ENCODE data around the gene ZNF862. TPM values are rescaled to one million over a fixed set of nuclear protein-coding genes. Genes with fewer than 3 reads are reported as not detected.

ZNF862 gene
- total and polyA plus RNA-seq, 2 of the 13 experiments (the other 11 are each of a cell fraction or from before 2014, with no cell fraction given) = 0.89 to 2.0 TPM

DNA sequence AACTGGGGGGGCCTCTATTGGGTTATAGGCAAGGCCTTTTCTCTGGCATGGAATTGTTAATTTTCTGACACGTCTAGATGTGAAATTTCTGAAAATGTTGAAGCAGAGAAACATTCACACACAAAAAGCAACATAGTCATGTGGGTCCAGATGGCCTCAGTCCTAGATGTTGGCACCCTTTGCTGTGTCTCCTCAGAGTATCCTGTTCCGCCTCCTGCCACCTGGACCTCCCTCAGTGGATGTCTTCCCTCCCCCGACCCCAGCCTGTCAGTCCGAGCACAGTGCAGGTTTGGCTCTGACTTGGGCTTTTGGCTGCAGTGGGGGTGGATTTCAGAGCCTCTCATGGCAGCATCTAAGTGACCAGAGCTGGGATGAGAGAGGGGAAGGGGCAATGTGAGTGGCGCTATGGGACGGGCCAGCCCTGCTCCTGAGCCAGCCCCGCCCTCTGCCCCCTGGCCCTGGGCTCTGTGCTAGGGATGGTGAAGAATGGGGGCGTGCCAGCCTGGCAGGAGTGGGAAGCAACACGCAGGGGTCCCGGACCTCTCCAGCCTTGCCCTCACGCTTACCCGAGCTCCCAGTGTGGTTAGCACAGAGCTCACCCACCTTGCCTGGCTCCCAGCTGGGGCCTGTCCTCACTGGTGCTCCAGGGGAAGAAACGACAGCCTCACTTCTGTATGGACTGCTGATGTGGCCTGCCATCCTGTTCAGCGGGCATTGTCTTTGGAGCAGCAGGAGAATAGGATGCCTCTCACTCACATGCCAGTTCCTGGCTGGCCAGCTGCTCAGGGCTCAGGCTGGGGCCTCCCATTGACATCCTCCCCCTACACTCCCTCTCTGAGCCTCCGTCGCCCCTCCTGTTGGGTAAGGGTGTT lies 41.8 kb downstream of the ZNF862 start (continued):
- TF ChIP-seq, protein P1, sequence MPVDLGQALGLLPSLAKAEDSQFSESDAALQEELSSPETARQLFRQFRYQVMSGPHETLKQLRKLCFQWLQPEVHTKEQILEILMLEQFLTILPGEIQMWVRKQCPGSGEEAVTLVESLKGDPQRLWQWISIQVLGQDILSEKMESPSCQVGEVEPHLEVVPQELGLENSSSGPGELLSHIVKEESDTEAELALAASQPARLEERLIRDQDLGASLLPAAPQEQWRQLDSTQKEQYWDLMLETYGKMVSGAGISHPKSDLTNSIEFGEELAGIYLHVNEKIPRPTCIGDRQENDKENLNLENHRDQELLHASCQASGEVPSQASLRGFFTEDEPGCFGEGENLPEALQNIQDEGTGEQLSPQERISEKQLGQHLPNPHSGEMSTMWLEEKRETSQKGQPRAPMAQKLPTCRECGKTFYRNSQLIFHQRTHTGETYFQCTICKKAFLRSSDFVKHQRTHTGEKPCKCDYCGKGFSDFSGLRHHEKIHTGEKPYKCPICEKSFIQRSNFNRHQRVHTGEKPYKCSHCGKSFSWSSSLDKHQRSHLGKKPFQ (CRISPR knock-in tag; IDR thresholded peaks at IDR 0.05; ENCODE audit: insufficient replicate concordance) = no peak
- TF ChIP-seq AGO2 (optimal IDR thresholded peaks at IDR 0.05; ENCODE audit: low read depth, low read length) (peak; percentile 65), ZNF562 (CRISPR knock-in tag; IDR thresholded peaks at IDR 0.05; ENCODE audit: borderline replicate concordance) (no peak), ZSCAN25 (CRISPR knock-in tag; IDR thresholded peaks at IDR 0.05) (no peak), ZNF24 (IDR thresholded peaks at IDR 0.05) (no peak), KLF13 (CRISPR knock-in tag; IDR thresholded peaks at IDR 0.05) (no peak)

DNA sequence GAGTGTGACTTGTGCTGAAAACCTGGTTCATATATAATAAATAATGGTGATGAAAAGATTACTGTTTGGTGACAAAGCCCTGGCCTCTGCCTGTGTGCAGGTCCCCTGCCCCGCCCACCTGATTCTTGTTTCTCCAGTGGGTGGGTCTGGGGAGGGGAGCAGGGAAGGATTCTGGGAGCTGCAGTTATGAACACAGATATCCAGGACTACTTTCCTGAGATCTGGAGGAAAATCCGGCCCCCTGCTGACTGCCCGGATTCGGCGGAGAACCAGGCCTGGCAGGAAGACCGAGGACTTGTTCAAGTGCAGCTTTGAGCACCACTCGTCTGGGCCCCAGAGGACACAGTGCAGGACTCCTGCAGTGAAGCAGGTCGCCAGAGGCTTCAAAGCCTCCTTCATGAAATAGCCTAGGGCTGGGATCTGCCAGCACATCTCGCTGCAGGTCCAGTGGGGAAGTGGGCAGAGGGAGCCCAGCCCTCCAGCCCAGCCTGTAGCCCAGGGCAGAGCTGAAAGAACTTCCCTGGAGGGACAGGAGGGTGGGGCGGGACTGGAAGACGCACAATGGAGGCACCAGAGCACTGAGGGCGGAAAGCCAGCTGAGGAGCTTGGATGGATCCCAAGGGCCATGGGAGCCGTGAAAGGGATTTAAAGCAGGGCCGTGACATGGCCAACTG lies 42.6 kb downstream of the ZNF862 start:
- no TSS peak for BruUV-seq (replicated peaks)
- no peak overlapping the region for H2AFZ ChIP-seq (ENCODE audit: low read length)
- no peak overlapping the region for H3K9ac ChIP-seq (ENCODE audit: insufficient read depth, low read depth, low read length)
- no peaks in the 10 kb centered on the region for H3K9me3 ChIP-seq (ENCODE audit: low read length)
- H4K20me1 ChIP-seq (ENCODE audit: insufficient read depth, low read length) = no peaks in the 10 kb centered on the region
- no peak overlapping the region for H3K4me3 ChIP-seq (replicated peaks in 1 of 3; ENCODE audit: insufficient read depth in 1 of 3, low read depth in 2 of 3, low read length in 3 of 3)
- in situ Hi-C loops (cut with HindIII; ENCODE audit: extremely low pct_ligation_motif_present, low pct_unique_long_range_greater_than_20kb) (no loop called here), intact Hi-C loops (cut with micrococcal nuclease; ENCODE audit: unreplicated experiment) (no loop called here)
- DNase-seq (ENCODE audit: low spot score) (no peak), FAIRE-seq (no peak), ATAC-seq (no peak)
- H3K27ac ChIP-seq (ENCODE audit: extremely low read length, insufficient read depth, low read length) = no peak overlapping the region
- H3K27me3 ChIP-seq (ENCODE audit: control insufficient read depth in 1 of 2, insufficient read depth in 2 of 2, low read length in 2 of 2) = no peaks in the 10 kb centered on the region
- TF ChIP-seq RARA (CRISPR knock-in tag; IDR thresholded peaks at IDR 0.05) = no peak
- peak; percentile 52 for TF ChIP-seq AGO2 (optimal IDR thresholded peaks at IDR 0.05; ENCODE audit: low read depth, low read length)
- no peak overlapping the region for H3K4me2 ChIP-seq (ENCODE audit: low read depth, low read length)
- no peaks in the 10 kb centered on the region for H3K79me2 ChIP-seq (ENCODE audit: insufficient read depth, low read length)
- H3K4me1 ChIP-seq (ENCODE audit: insufficient read depth, low read length) = peaks cover 41% of the 10 kb centered on the region
- 97% methylated on average over 11 of the region's 14 CpGs for WGBS (ENCODE audit: low lambda C conversion rate)
- ChIA-PET POLR2A (no interaction called here), CTCF (ENCODE audit: low intra/inter-chr PET ratio, low total read pairs) (no interaction called here)
- H3K36me3 ChIP-seq (replicated peaks in 1 of 2; ENCODE audit: control insufficient read depth in 1 of 2, insufficient read depth in 2 of 2, low read length in 2 of 2) = peaks cover 3 to 24% of the 10 kb centered on the region in 2 experiments; a peak in 3 of 5 replicates
